Measurements from ENCODE around the gene IGSF21. TPM values are rescaled to one million over a fixed set of nuclear protein-coding genes. Genes with fewer than 3 reads are reported as not detected.

IGSF21 gene
- total RNA-seq, 6 experiments from 2014 or later: not detected

DNA sequence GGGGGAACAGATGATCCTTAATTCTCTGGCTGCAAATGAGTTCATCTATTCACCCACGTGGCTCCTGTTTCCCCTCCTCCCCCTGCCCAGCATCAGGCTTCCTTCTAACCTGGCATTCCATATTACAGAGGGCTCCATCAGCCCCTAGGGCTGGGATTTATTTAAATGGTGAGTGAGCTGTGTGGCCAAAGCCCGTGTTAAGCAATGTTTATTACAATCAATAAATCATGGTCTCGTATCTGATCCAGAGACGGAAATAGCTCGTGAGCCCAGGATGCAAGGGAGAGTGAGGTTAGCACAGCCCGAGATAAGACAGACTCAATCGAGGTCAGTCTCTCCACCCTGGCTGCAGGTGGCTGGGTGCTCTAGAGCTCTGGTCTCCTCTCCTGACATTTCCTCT, 43.1 kb upstream of the IGSF21 start:
- TF ChIP-seq, protein P1, sequence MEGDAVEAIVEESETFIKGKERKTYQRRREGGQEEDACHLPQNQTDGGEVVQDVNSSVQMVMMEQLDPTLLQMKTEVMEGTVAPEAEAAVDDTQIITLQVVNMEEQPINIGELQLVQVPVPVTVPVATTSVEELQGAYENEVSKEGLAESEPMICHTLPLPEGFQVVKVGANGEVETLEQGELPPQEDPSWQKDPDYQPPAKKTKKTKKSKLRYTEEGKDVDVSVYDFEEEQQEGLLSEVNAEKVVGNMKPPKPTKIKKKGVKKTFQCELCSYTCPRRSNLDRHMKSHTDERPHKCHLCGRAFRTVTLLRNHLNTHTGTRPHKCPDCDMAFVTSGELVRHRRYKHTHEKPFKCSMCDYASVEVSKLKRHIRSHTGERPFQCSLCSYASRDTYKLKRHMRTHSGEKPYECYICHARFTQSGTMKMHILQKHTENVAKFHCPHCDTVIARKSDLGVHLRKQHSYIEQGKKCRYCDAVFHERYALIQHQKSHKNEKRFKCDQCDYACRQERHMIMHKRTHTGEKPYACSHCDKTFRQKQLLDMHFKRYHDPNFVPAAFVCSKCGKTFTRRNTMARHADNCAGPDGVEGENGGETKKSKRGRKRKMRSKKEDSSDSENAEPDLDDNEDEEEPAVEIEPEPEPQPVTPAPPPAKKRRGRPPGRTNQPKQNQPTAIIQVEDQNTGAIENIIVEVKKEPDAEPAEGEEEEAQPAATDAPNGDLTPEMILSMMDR (IDR thresholded peaks at IDR 0.05): no peak
- Mint-ChIP-seq H3K9me3 (peaks cover 64% of the 10 kb centered on the region), H3K27me3 (ENCODE audit: insufficient read depth) (peaks cover 11% of the 10 kb centered on the region; the same call in 1 of the 2 replicates), H3K4me1 (ENCODE audit: low read depth) (no peaks in the 10 kb centered on the region), H3K4me3 (no peak overlapping the region), H3K36me3 (ENCODE audit: low read depth) (peaks cover 8% of the 10 kb centered on the region; the same call in 1 of the 2 replicates), H3K27ac (no peak overlapping the region)
- no peak for DNase-seq

DNA sequence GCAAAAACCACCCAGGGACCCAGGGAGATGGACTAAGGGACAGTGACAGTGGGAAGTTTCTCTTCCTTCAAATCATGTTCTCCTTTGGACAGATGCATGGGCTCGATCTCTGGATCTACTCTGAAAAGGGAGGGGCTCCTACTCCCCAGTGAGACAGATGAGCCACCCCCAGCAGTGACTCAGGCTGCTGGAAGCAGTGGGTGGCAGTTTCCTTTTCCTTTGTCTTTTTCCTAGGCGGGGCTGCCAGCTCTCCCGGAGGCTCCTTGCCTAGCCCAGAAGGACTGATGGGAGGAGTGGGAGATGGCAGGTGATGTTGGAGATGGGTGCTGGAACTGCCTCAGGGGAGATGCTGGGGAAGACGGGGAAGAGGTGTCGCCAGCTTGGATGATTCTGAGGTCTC, 41.0 kb upstream of the IGSF21 start:
- Mint-ChIP-seq H3K27ac (no peak overlapping the region), H3K36me3 (ENCODE audit: low read depth) (peaks cover 7% of the 10 kb centered on the region; the same call in 1 of the 2 replicates), H3K27me3 (ENCODE audit: insufficient read depth) (peaks cover 11% of the 10 kb centered on the region; the same call in 1 of the 2 replicates), H3K4me1 (ENCODE audit: low read depth) (no peaks in the 10 kb centered on the region), H3K4me3 (no peak overlapping the region), H3K9me3 (peaks cover 65% of the 10 kb centered on the region)
- TF ChIP-seq, protein P1 (IDR thresholded peaks at IDR 0.05): no peak
- DNase-seq: no peak

DNA sequence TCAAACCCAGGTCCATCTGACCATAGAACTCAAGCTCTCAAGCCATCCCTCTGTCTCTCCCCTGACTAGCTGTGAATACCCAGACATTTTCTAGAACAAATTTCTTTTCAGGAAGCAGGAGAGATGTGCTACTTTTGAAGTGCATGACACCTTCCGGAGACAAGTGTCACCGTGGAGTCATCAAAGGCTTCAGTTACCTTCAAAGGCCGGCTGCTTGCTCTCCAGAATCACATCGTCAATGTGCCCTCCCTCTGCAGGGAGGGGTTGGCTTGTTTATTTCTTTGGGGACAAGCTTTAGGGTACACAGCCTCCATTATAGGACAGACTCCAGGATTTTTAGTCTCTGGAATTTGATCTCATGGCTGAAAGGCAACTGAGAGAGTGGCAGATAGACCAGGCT, 37.7 kb upstream of the IGSF21 start:
- H3K4me3 Mint-ChIP-seq: no peak overlapping the region
- TF ChIP-seq, protein P1 (IDR thresholded peaks at IDR 0.05): no peak
- H3K27ac Mint-ChIP-seq: no peak overlapping the region
- peaks cover 6% of the 10 kb centered on the region; the same call in 1 of the 2 replicates for H3K36me3 Mint-ChIP-seq (ENCODE audit: low read depth)
- H3K4me1 Mint-ChIP-seq (ENCODE audit: low read depth): no peaks in the 10 kb centered on the region
- no peak for DNase-seq
- H3K9me3 Mint-ChIP-seq: peaks cover 50% of the 10 kb centered on the region
- peaks cover 11% of the 10 kb centered on the region; the same call in 1 of the 2 replicates for H3K27me3 Mint-ChIP-seq (ENCODE audit: insufficient read depth)

DNA sequence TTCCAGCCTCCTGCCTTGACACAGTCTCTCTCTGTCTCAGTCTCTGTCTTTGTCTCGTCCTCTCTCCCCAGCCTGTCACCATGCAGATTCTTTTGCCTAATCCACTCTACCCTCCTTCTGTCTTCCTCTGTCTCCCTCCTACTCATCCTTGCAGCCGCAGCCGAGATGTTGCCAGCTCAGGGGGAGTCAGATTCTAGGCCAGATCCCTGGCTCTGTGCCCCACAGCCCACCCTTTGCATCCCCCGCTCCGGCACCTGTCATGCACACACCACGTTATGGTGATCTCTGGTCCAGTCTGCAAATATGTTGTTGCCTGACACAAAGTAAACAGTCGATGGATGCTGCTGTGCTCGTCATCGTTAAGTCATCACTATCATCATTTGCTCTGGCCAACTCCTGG, 35.5 kb upstream of the IGSF21 start:
- Mint-ChIP-seq H3K27me3 (ENCODE audit: insufficient read depth) (peaks cover 8% of the 10 kb centered on the region; the same call in 1 of the 2 replicates), H3K36me3 (ENCODE audit: low read depth) (peaks cover 6% of the 10 kb centered on the region; the same call in 1 of the 2 replicates), H3K9me3 (peaks cover 31% of the 10 kb centered on the region), H3K4me1 (ENCODE audit: low read depth) (no peaks in the 10 kb centered on the region), H3K4me3 (no peak overlapping the region), H3K27ac (no peak overlapping the region)
- DNase-seq: no peak
- TF ChIP-seq, protein P1 (IDR thresholded peaks at IDR 0.05): no peak

DNA sequence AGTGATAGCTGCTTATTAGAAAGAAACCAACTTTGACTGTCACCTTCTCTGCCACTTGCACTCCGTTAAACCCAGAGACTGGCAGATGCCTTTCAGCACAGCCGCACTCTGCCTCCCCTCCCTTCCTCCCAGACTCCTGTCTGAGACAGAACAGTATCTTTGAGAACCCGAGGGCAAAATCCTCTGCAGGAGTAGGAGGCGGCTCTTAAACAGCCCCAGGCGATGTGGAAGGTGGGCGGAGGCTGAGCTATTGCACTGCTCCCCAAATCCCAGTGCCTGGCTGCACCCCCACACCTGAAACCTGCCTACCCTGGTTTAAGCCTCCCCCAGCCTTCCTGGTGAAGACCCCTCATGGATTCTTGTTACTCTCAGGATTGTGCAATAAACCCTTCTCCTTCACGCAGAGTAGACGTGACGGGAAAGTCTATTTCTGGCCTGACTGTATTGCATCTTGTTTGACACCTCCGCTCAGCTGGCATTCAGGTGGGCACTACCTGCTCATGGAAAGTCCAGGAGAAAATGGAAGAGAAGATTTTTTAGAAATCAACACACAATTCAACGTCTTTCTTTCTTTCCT, 34.4 kb upstream of the IGSF21 start:
- Mint-ChIP-seq H3K4me1 (ENCODE audit: low read depth) (no peaks in the 10 kb centered on the region), H3K36me3 (ENCODE audit: low read depth) (peaks cover 6% of the 10 kb centered on the region; the same call in 1 of the 2 replicates), H3K27me3 (ENCODE audit: insufficient read depth) (peaks cover 5% of the 10 kb centered on the region; the same call in 1 of the 2 replicates), H3K4me3 (no peak overlapping the region), H3K27ac (no peak overlapping the region), H3K9me3 (peaks cover 26% of the 10 kb centered on the region)
- TF ChIP-seq, protein P1 (IDR thresholded peaks at IDR 0.05): no peak
- DNase-seq: no peak
